HEK293 (cell line): ENCODE data around the gene KLHDC4.

Experiments
- CTCF ChIP-seq: fragments of 450-650 bp; formaldehyde crosslinking; IDR thresholded peaks from 2 replicates; pipeline ENCODE4 v1.5.1; 2016; ENCODE audit warnings: missing biosample characterization, missing genetic modification characterization
- PBX3 ChIP-seq: sonication (generic); formaldehyde crosslinking; IDR thresholded peaks from 2 replicates; pipeline ENCODE4 v1.8.1; 2022; ENCODE audit warnings: mild to moderate bottlenecking, moderate library complexity, missing genetic modification reagents
- REST ChIP-seq: fragments of 450-650 bp; formaldehyde crosslinking; IDR thresholded peaks from 2 replicates; pipeline ENCODE4 v1.5.1; 2016; ENCODE audit warnings: missing biosample characterization, missing genetic modification characterization
- TSHZ1 ChIP-seq: fragments of 450-650 bp; formaldehyde crosslinking; IDR thresholded peaks from 2 replicates; pipeline ENCODE4 v1.5.1; 2016; ENCODE audit warnings: missing biosample characterization, missing genetic modification characterization, borderline replicate concordance
- ZBTB6 ChIP-seq: fragments of 450-650 bp; formaldehyde crosslinking; IDR thresholded peaks from 2 replicates; pipeline ENCODE4 v1.5.1; 2017; ENCODE audit warnings: missing biosample characterization, missing genetic modification characterization
- ZNF174 ChIP-seq: fragments of 450-650 bp; formaldehyde crosslinking; IDR thresholded peaks from 2 replicates; pipeline ENCODE4 v1.5.0; 2017; ENCODE audit warnings: missing biosample characterization, mild to moderate bottlenecking, missing genetic modification characterization
- ZNF184 ChIP-seq: fragments of 450-650 bp; IDR thresholded peaks from 2 replicates; pipeline ENCODE4 v1.5.1; 2018; ENCODE audit warnings: missing biosample characterization, mild to moderate bottlenecking, missing genetic modification characterization
- ZNF391 ChIP-seq: fragments of 450-650 bp; formaldehyde crosslinking; IDR thresholded peaks from 2 replicates; pipeline ENCODE4 v1.5.1; 2016; ENCODE audit warnings: low read depth, missing biosample characterization, missing genetic modification characterization, borderline replicate concordance
- ZSCAN30 ChIP-seq: fragments of 450-650 bp; IDR thresholded peaks from 2 replicates; pipeline ENCODE4 v1.5.1; 2018; ENCODE audit warnings: missing biosample characterization, mild to moderate bottlenecking, missing genetic modification characterization, moderate library complexity

- TF ChIP-seq REST (tag by site-specific recombination) (no peak), CTCF (tag by site-specific recombination) (0 out of 2 replicates have a peak, but pooled peaks have one; percentile 12), ZNF184 (tag by site-specific recombination) (no peak), ZNF391 (tag by site-specific recombination) (no peak), ZSCAN30 (tag by site-specific recombination) (no peak), TSHZ1 (tag by site-specific recombination) (no peak), ZBTB6 (tag by site-specific recombination) (no peak), PBX3 (CRISPR knock-in tag) (no peak), ZNF174 (tag by site-specific recombination) (no peak)
These were observed 30.3 kb downstream of the KLHDC4 start for GRCh38 chr16:87735270-87736007.
